SKM-1 treated with dmso at 0.1 percent for 144 hours (cell line): ENCODE data around the gene UTS2B.

Experiments used
- DNase-seq: peaks from one replicate; lab custom pipeline; 2025; ENCODE audit not compliant: unreplicated experiment; lab: John Stamatoyannopoulos, UW

Gene UTS2B

GRCh38 chr3:191353022-191353777, 22.9 kb upstream of the UTS2B start:
- no peak for DNase-seq

- DNase-seq = no peak
Measured at GRCh38 chr3:191352014-191352413, 21.7 kb upstream of the UTS2B start.

GRCh38 chr3:191350396-191351090, 20.2 kb upstream of the UTS2B start:
- no peak for DNase-seq

- no peak for DNase-seq
Measured at GRCh38 chr3:191348098-191348497, 17.8 kb upstream of the UTS2B start.

GRCh38 chr3:191347228-191347627, 16.9 kb upstream of the UTS2B start:
- no peak for DNase-seq

GRCh38 chr3:191345334-191345733, 15.0 kb upstream of the UTS2B start:
- DNase-seq = no peak

GRCh38 chr3:191343913-191344312, 13.6 kb upstream of the UTS2B start:
- DNase-seq = no peak

GRCh38 chr3:191343115-191343514, 12.8 kb upstream of the UTS2B start:
- no peak for DNase-seq

- DNase-seq = no peak
Measured at GRCh38 chr3:191342411-191342810, 12.1 kb upstream of the UTS2B start.

GRCh38 chr3:191342006-191342405, 11.7 kb upstream of the UTS2B start:
- DNase-seq = no peak

GRCh38 chr3:191340966-191341365, 10.6 kb upstream of the UTS2B start:
- DNase-seq = no peak

- no peak for DNase-seq
Measured at GRCh38 chr3:191340351-191340750, 10.0 kb upstream of the UTS2B start.

GRCh38 chr3:191339316-191339917, 9.1 kb upstream of the UTS2B start:
- DNase-seq = no peak

GRCh38 chr3:191338177-191338488, 7.8 kb upstream of the UTS2B start:
- DNase-seq = no peak

- no peak for DNase-seq
Measured at GRCh38 chr3:191336833-191337232, 6.5 kb upstream of the UTS2B start.

GRCh38 chr3:191334346-191334893, 4.1 kb upstream of the UTS2B start:
- peak; percentile 5 for DNase-seq

GRCh38 chr3:191333298-191333880, 3.1 kb upstream of the UTS2B start:
- DNase-seq = no peak

GRCh38 chr3:191331388-191331787, 1.1 kb upstream of the UTS2B start:
- DNase-seq = no peak

- DNase-seq = no peak
Measured at GRCh38 chr3:191330530-191331048, 263 bp upstream of the UTS2B start.

GRCh38 chr3:191328962-191329653, 1.2 kb downstream of the UTS2B start, which contains the start of gene CCDC50:
TSS of gene CCDC50 (plus strand) at chr3:191329394. CDS start at chr3:191329675, 281 bp downstream.
- peak; percentile 38 for DNase-seq
